AG08395 (cell line): ENCODE results near the gene LDB1.

Experiments used
- DNase-seq: peaks from one replicate; pipeline ENCODE4 v3.0.0; 2012; ENCODE audit warnings: mixed read lengths, low spot score

Gene LDB1

GRCh38 chr10:102112210-102112817 lies 7.9 kb downstream of the LDB1 start:
- DNase-seq = no peak

- no peak for DNase-seq
These were observed 8.9 kb downstream of the LDB1 start for GRCh38 chr10:102111276-102111675.

- DNase-seq = no peak
These were observed 10.7 kb downstream of the LDB1 start for GRCh38 chr10:102109166-102110116.

- no peak for DNase-seq
These were observed 13.2 kb downstream of the LDB1 start for GRCh38 chr10:102106998-102107397.

GRCh38 chr10:102102421-102102820 lies 17.7 kb downstream of the LDB1 start:
- DNase-seq = no peak

- no peak for DNase-seq
These were observed 19.0 kb downstream of the LDB1 start for GRCh38 chr10:102101152-102101551.

GRCh38 chr10:102096449-102096848 lies 23.7 kb downstream of the LDB1 start:
- DNase-seq = no peak

- DNase-seq = no peak
These were observed 29.4 kb downstream of the LDB1 start for GRCh38 chr10:102090772-102091171.

- DNase-seq = no peak
These were observed 34.0 kb downstream of the LDB1 start for GRCh38 chr10:102086196-102086595.

GRCh38 chr10:102085336-102085735 lies 34.8 kb downstream of the LDB1 start:
- DNase-seq = no peak

- DNase-seq = no peak
These were observed 36.6 kb downstream of the LDB1 start for GRCh38 chr10:102083541-102083940.

GRCh38 chr10:102072673-102073527 lies 47.3 kb downstream of the LDB1 start:
- peak; percentile 89 for DNase-seq

GRCh38 chr10:102069071-102069470 lies 51.1 kb downstream of the LDB1 start:
- no peak for DNase-seq

- DNase-seq = no peak
These were observed 52.0 kb downstream of the LDB1 start for GRCh38 chr10:102068216-102068615.

- DNase-seq = no peak
These were observed 52.9 kb downstream of the LDB1 start for GRCh38 chr10:102067091-102067916.

- no peak for DNase-seq
These were observed 53.6 kb downstream of the LDB1 start for GRCh38 chr10:102066399-102067088.

- DNase-seq = peak; percentile 20
These were observed 54.4 kb downstream of the LDB1 start for GRCh38 chr10:102065561-102066398.

GRCh38 chr10:102064868-102065560 lies 55.2 kb downstream of the LDB1 start, which contains the start of gene HPS6:
Gene HPS6 (plus strand): TSS chr10:102065349. CDS start chr10:102065475, 126 bp downstream.
- peak; percentile 96 for DNase-seq

GRCh38 chr10:102064503-102064867 lies 55.7 kb downstream of the LDB1 start:
- DNase-seq = no peak
